VCaP (cell line): ENCODE results near the gene MARCKS.

Source experiments
- H3K27ac ChIP-seq: fragments of 450-650 bp; 2 replicates; pipeline ENCODE4 v1.5.1; 2017
- TF ChIP-seq, protein P1 (sequence below): fragments of 450-650 bp; conservative IDR thresholded peaks from 2 replicates; pipeline ENCODE4 v1.5.1; 2017; ENCODE audit warnings: mild to moderate bottlenecking, moderate library complexity

The MARCKS gene

DNA sequence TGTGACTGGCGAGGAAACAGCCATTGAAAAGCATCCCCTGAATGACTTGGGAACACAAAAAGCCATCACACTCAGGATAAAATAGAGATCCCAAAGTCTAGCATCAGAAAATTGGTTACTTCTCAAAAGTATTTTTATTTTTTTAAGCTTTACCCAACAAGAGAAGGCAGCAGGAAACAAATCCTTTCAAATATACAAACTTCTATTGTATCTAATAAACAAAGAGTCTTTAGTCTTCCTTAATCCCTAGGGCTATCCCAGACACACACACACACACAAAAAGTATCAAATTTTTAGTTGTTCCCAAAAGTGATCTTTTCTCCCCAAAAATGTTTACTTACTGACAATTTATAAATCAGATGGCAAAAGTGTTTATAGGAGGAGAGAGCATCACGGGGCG lies 33.2 kb upstream of the MARCKS start:
- TF ChIP-seq, protein P1, sequence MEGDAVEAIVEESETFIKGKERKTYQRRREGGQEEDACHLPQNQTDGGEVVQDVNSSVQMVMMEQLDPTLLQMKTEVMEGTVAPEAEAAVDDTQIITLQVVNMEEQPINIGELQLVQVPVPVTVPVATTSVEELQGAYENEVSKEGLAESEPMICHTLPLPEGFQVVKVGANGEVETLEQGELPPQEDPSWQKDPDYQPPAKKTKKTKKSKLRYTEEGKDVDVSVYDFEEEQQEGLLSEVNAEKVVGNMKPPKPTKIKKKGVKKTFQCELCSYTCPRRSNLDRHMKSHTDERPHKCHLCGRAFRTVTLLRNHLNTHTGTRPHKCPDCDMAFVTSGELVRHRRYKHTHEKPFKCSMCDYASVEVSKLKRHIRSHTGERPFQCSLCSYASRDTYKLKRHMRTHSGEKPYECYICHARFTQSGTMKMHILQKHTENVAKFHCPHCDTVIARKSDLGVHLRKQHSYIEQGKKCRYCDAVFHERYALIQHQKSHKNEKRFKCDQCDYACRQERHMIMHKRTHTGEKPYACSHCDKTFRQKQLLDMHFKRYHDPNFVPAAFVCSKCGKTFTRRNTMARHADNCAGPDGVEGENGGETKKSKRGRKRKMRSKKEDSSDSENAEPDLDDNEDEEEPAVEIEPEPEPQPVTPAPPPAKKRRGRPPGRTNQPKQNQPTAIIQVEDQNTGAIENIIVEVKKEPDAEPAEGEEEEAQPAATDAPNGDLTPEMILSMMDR: no peak

DNA sequence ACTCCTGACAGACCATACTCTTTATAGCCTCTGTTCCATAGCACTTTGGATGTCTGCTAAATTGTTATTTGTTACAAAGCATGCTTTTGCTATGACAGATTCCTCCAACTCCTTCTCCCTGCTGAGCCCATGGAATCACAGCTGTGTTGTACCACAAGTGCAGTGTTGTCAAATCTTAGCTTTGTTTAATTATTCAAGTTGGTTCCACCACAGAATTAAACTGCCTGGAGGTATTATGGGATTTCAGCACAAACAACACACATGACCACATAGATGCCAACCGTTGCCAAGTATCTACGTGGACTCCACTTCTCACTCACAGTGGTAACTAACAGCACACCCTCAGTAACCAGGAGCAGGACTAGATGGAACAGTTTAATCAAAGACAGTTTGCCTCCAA lies 32.7 kb upstream of the MARCKS start:
- H3K27ac ChIP-seq: no peak overlapping the region
- TF ChIP-seq, protein P1: no peak

More for the DNA sequence above, 33.2 kb upstream of the MARCKS start:
- H3K27ac ChIP-seq: no peak overlapping the region

DNA sequence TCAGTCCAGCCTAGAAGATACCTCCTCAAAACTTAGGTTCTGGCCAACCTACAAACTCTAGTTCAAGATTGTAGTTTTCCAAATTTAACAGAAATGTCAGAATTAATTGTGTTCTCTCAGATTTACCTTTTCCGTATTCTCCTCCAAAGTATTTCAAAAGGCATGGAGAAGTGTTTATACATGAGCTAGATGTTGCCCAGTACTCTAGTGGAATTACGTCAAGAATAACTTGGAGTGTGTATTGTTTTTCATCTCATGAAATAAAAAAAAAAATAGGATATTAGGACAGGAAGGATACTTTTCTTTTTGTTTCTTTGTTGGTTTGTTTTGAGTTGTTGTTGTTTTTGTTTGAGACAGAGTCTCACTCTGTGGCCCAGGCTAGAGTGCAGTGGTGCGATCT lies 32.3 kb upstream of the MARCKS start:
- no peak overlapping the region for H3K27ac ChIP-seq
- TF ChIP-seq, protein P1: no peak

DNA sequence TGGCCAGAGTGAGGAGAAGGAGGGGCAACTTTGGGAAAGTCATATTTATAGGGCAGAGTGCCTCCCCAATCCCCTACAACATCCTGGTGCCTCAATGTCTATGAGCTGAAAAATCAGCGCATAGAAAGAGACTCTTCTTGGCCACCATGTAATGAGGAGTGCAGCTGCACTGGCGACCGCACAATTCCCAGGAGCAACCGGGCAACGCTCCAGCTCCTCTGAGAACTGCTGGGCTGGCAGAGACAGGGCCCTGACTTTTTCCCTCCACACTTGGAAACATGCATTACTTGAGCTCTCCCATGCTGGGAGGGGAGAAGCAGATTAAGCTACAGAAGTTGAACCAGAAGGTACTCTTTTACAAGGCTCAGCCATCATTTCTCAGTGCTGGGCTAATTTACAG lies 31.4 kb upstream of the MARCKS start:
- peak overlapping the region; percentile 31 for H3K27ac ChIP-seq

DNA sequence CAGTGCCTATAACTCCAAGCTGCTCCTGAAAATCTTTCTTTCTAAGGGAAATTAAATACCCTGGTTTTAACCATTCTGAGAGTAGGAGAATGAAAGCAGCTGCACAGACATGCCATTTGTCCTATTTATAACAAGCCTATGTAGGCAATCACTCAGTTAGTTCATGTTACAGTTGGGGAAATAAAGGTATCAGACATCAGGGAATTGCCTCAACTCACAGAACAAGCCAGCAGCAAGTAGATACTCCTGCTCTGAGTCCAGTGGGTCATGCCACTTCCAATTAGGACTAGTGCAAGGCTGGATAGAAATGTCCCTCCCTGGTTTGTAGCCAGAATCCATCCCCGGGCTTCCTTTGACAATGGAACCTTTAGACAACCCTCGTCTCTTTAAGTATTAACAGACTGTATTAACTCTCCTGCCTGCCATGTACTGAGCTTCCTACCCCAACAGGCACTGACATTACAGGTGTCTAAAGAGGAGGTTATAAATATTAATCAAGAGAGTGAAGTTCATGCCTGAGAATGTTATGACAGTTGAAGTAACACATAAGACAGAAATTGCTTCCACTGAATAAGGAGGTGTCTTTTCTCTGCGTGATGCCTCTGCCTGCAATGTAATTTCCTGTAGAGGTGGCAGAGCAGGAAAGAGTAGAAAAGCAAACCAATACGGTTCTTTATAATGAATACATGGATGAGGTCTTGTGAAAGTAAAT lies 28.0 kb upstream of the MARCKS start:
- TF ChIP-seq, protein P1: no peak
- no peak overlapping the region for H3K27ac ChIP-seq

More for the DNA sequence above, 31.4 kb upstream of the MARCKS start:
- TF ChIP-seq, protein P1: no peak

DNA sequence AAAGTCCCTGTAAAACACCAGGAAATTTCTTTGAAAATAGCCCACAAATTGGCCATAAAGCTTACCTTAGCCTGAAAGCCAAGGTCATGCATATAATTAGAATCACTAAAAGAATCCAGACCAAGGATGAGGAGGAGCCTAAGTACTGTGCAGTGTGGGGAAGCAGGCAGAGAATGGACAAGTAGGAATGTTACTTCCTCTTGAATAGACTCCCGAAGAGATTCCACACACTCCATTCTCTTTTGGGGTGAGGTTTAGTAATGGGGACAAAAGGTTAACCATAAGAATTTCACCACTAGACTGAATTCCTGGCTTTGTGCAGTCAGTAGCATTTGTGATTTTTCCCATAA lies 27.5 kb upstream of the MARCKS start:
- TF ChIP-seq, protein P1: no peak
- no peak overlapping the region for H3K27ac ChIP-seq

DNA sequence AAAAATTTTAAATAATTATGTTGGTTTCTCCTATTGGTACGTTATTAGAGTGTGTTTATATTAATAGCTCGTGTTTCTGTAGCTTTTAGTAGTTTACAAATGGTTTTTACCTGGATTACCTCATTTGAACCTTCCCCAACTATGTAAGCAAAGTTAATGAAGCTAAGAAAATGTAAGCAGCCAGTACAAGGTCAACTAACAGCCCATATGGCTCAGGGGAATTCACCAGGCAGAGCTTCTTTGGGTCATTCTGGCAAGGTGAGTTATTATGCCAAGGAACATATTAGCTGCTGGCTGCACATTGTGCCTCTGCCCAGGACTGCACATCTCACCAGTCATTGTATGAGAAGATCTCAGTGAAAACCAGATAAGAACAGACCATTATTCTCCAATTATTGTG lies 27.0 kb upstream of the MARCKS start:
- H3K27ac ChIP-seq: no peak overlapping the region
- TF ChIP-seq, protein P1: no peak
